CD4-positive, CD25-positive, alpha-beta regulatory T cell (primary cell): Measurements from ENCODE around the gene GP2. TPM values are rescaled to one million over a fixed set of nuclear protein-coding genes. Genes with fewer than 3 reads are reported as not detected.

Experiments used
- ATAC-seq, 2 donors: fragments of 150-1000 bp; cut with Tn5 transposase; one replicate each; pipeline ENCODE4 v1.10.0; 2021; ENCODE audit warnings: low read depth in 2 of 2, moderate number of reproducible peaks in 2 of 2, moderate library complexity in 1 of 2
- DNase-seq, 3 donors: peaks; one replicate each; pipeline versions ENCODE4 v3.0.0 to v3.0.0-alpha.2; 2012 to 2022; ENCODE audit warnings: mixed read lengths in 1 of 3
- H3K27ac ChIP-seq: one replicate; pipeline ENCODE4 v1.7.0; 2013; ENCODE audit warnings: mild to moderate bottlenecking, low read length; ENCODE audit not compliant: insufficient read depth, poor library complexity, severe bottlenecking
- H3K27me3 ChIP-seq: one replicate; pipeline ENCODE4 v1.7.0; 2013; ENCODE audit warnings: low read length; ENCODE audit not compliant: control insufficient read depth, insufficient read depth
- H3K36me3 ChIP-seq: one replicate; pipeline ENCODE4 v1.7.0; 2013; ENCODE audit warnings: mild to moderate bottlenecking, low read length, moderate library complexity; ENCODE audit not compliant: control insufficient read depth, insufficient read depth
- H3K4me1 ChIP-seq: 2 replicates; pipeline ENCODE4 v1.7.0; 2013; ENCODE audit warnings: mild to moderate bottlenecking, low read length; ENCODE audit not compliant: insufficient read depth, control insufficient read depth, poor library complexity, severe bottlenecking
- H3K4me3 ChIP-seq: one replicate; pipeline ENCODE4 v1.7.0; 2013; ENCODE audit warnings: low read depth, mild to moderate bottlenecking, low read length, moderate library complexity
- H3K9me3 ChIP-seq, 2 experiments: 1 replicate in 1 of 2; 2 replicates in 1 of 2; pipeline ENCODE4 v1.7.0; 2013; ENCODE audit warnings: low read length in 2 of 2, mild to moderate bottlenecking in 1 of 2, moderate library complexity in 1 of 2; ENCODE audit not compliant: control insufficient read depth in 2 of 2
- H3K27ac Mint-ChIP-seq, 3 donors: one replicate each; pipeline ENCODE4 v1.8.0; 2020 to 2022; ENCODE audit warnings: mild to moderate bottlenecking in 3 of 3, mixed read lengths in 3 of 3, moderate library complexity in 2 of 3
- H3K27me3 Mint-ChIP-seq: one replicate; pipeline ENCODE4 v1.8.0; 2022; ENCODE audit warnings: mild to moderate bottlenecking, mixed read lengths
- H3K36me3 Mint-ChIP-seq: one replicate; pipeline ENCODE4 v1.8.0; 2020; ENCODE audit warnings: mixed read lengths
- H3K4me1 Mint-ChIP-seq, 4 donors: one replicate each; pipeline ENCODE4 v1.8.0; 2020 to 2022; ENCODE audit warnings: mixed read lengths in 4 of 4, mild to moderate bottlenecking in 1 of 4
- H3K4me3 Mint-ChIP-seq, 4 donors: one replicate each; pipeline ENCODE4 v1.8.0; 2020 to 2022; ENCODE audit warnings: mild to moderate bottlenecking in 4 of 4, mixed read lengths in 4 of 4, moderate library complexity in 3 of 4
- H3K9me3 Mint-ChIP-seq, 7 donors: one replicate each; pipeline ENCODE4 v1.8.0; 2020 to 2022; ENCODE audit warnings: mixed read lengths in 7 of 7, mild to moderate bottlenecking in 3 of 7, moderate library complexity in 2 of 7
- polyA plus RNA-seq, 4 donors: library from polyadenylated mRNA; unstranded; fragments of 300-500 nt; fragmentation: Illumina TruSeq; gene quantifications; one replicate each; pipeline ENCODE4 v1.2.3, GENCODE V29; 2021
- total RNA-seq: library from RNA; stranded (reverse); gene quantifications from one replicate; pipeline ENCODE4 v1.2.3, GENCODE V29; 2022

Gene GP2
- total and polyA plus RNA-seq, 5 donors from 2014 or later: not detected

DNA sequence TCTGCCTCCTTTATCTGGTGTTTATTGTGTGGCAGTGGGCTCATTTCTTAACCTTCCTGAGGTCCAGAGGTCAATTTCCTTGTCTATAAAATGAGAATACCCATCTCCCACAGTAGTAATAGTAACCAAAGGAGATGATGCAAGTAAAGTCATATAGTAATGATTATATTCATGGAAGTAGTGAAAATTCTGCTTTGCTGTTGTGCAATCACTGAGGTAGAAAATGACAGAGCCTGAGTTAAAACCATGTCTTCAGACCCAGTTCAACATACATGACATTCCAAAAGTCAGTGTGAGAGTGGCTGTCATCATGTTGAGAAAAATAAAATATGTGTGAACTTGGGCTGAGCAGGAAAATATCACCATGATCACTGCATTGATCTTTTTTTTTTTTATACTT, 26.1 kb upstream of the GP2 start:
- ATAC-seq (no peak), DNase-seq (no peak)
- no peaks in the 10 kb centered on the region for H3K4me1 ChIP-seq
- Mint-ChIP-seq H3K4me3 (no peak overlapping the region), H3K36me3 (no peaks in the 10 kb centered on the region), H3K4me1 (no peaks in the 10 kb centered on the region), H3K9me3 (peaks cover 0 to 4% (median 2%) of the 10 kb centered on the region in 7 donors), H3K27me3 (peaks cover 11% of the 10 kb centered on the region), H3K27ac (no peak overlapping the region)
- H3K4me3 ChIP-seq: no peak overlapping the region
- no peaks in the 10 kb centered on the region for H3K9me3 ChIP-seq
- no peaks in the 10 kb centered on the region for H3K36me3 ChIP-seq
- no peak overlapping the region for H3K27ac ChIP-seq
- no peaks in the 10 kb centered on the region for H3K27me3 ChIP-seq

GRCh38 chr16:20352615-20353014, 25.3 kb upstream of the GP2 start, which contains the start of gene UMOD:
Gene UMOD (minus strand): TSS chr16:20352715. CDS start chr16:20350737, 1,978 bp downstream.
- peaks cover 11% of the 10 kb centered on the region for H3K27me3 Mint-ChIP-seq
- Histone ChIP-seq H3K9me3 (no peaks in the 10 kb centered on the region), H3K36me3 (no peaks in the 10 kb centered on the region), H3K27me3 (no peaks in the 10 kb centered on the region), H3K4me1 (no peaks in the 10 kb centered on the region), H3K27ac (no peak within 1 kb of the TSS), H3K4me3 (no peak within 1 kb of the TSS)
- ATAC-seq (no peak), DNase-seq (no peak)
- H3K36me3 Mint-ChIP-seq: no peaks in the 10 kb centered on the region
- no peaks in the 10 kb centered on the region for H3K4me1 Mint-ChIP-seq
- H3K4me3 Mint-ChIP-seq: no peak within 1 kb of the TSS
- H3K9me3 Mint-ChIP-seq: peaks cover 0 to 4% (median 2%) of the 10 kb centered on the region in 7 donors
- peak within 1 kb of the TSS in 1 of 3 donors; percentile 23 for H3K27ac Mint-ChIP-seq

DNA sequence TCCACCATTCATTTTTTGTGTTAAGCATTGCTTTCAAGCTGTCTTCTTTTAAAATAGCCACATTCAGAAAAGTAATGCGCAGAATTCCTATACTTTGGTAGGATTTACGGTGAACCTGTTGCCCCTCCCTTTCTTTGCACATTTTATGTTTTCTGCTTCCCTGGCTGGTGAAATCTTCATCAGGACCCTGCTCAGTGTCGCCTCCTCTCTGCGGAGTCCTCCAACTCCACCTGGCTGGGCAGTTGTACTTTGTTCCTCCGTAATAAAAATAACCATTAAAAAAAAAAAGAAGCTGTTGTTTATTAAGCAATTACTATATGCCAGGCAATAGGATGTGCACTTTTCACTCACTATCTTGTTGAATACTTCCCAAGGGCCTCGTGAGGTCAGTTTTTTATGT, 22.3 kb upstream of the GP2 start:
- Mint-ChIP-seq H3K4me3 (no peak overlapping the region), H3K4me1 (peaks cover 0 to 1% (median 0%) of the 10 kb centered on the region in 4 donors), H3K36me3 (no peaks in the 10 kb centered on the region), H3K27me3 (peaks cover 2% of the 10 kb centered on the region), H3K27ac (no peak overlapping the region), H3K9me3 (peaks cover 0 to 2% (median 0%) of the 10 kb centered on the region in 7 donors)
- DNase-seq: no peak
- Histone ChIP-seq H3K27ac (no peak overlapping the region), H3K4me1 (no peaks in the 10 kb centered on the region), H3K36me3 (no peaks in the 10 kb centered on the region), H3K27me3 (no peaks in the 10 kb centered on the region), H3K9me3 (no peaks in the 10 kb centered on the region), H3K4me3 (no peak overlapping the region)
- ATAC-seq: no peak

- H3K4me1 Mint-ChIP-seq: peaks cover 0 to 1% (median 0%) of the 10 kb centered on the region in 4 donors
- no peak overlapping the region for H3K4me3 ChIP-seq
- no peak overlapping the region for H3K4me3 Mint-ChIP-seq
- no peak overlapping the region for H3K27ac Mint-ChIP-seq
- no peaks in the 10 kb centered on the region for H3K36me3 Mint-ChIP-seq
- no peaks in the 10 kb centered on the region for H3K27me3 ChIP-seq
- H3K4me1 ChIP-seq: no peaks in the 10 kb centered on the region
- DNase-seq (no peak), ATAC-seq (no peak)
- no peaks in the 10 kb centered on the region for H3K36me3 ChIP-seq
- H3K9me3 Mint-ChIP-seq: peaks cover 0 to 2% (median 0%) of the 10 kb centered on the region in 7 donors
- H3K27me3 Mint-ChIP-seq: no peaks in the 10 kb centered on the region
- H3K27ac ChIP-seq: no peak overlapping the region
- H3K9me3 ChIP-seq: no peaks in the 10 kb centered on the region
Observed at GRCh38 chr16:20348365-20349185, 21.3 kb upstream of the GP2 start.

GRCh38 chr16:20347666-20348364, 20.5 kb upstream of the GP2 start:
- no peak overlapping the region for H3K27ac Mint-ChIP-seq
- Histone ChIP-seq H3K4me1 (no peaks in the 10 kb centered on the region), H3K36me3 (no peaks in the 10 kb centered on the region), H3K4me3 (no peak overlapping the region), H3K9me3 (no peaks in the 10 kb centered on the region), H3K27me3 (no peaks in the 10 kb centered on the region), H3K27ac (no peak overlapping the region)
- peaks cover 0 to 1% (median 0%) of the 10 kb centered on the region in 4 donors for H3K4me1 Mint-ChIP-seq
- no peaks in the 10 kb centered on the region for H3K27me3 Mint-ChIP-seq
- H3K4me3 Mint-ChIP-seq: no peak overlapping the region
- no peak for DNase-seq
- H3K9me3 Mint-ChIP-seq: peaks cover 0 to 2% (median 0%) of the 10 kb centered on the region in 7 donors
- no peaks in the 10 kb centered on the region for H3K36me3 Mint-ChIP-seq
- no peak for ATAC-seq

DNA sequence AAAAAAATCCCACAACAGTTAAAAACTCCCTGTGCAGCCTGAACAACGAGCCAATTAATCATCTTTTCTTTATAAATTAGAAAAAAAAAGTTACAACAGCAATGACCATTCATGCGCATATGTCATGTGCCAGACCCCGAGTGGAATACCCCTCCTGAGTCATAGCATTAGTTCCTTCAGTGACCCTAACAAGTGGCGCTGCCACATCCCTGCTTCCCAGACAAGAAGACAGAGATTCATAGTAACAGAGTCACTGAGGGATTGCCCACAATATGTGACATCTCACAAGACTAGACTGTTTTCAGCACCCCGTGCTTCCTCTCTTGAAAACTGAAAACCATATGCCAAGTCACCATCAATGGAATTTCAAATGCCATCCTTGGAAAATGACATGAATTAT, 17.3 kb upstream of the GP2 start:
- DNase-seq (no peak), ATAC-seq (no peak)
- Mint-ChIP-seq H3K36me3 (no peaks in the 10 kb centered on the region), H3K9me3 (peaks cover 0 to 2% (median 0%) of the 10 kb centered on the region in 7 donors), H3K4me1 (peaks cover 0 to 1% (median 0%) of the 10 kb centered on the region in 4 donors), H3K27me3 (no peaks in the 10 kb centered on the region), H3K4me3 (no peak overlapping the region), H3K27ac (no peak overlapping the region)
- no peaks in the 10 kb centered on the region for H3K27me3 ChIP-seq
- no peaks in the 10 kb centered on the region for H3K4me1 ChIP-seq
- no peaks in the 10 kb centered on the region for H3K9me3 ChIP-seq
- no peak overlapping the region for H3K4me3 ChIP-seq
- H3K27ac ChIP-seq: no peak overlapping the region
- H3K36me3 ChIP-seq: no peaks in the 10 kb centered on the region

DNA sequence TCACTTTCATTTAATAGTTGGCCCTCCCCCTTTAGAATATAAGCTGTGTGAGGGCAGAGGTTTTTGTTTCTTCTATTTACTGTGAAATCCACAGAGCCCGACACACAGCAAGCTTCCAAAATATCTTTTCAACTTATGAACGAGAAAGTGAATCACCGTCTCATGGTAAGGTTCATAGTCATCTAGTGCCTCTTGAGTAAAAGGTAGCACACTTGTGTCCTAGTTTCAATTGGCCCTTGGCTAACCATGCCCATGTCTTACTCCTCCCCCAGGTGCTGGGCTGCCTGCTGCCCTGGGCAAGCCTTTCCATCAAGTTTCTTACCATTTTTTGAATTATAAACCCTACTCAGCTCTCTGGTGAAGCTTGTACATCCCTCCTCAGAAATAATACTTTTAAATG, 12.4 kb upstream of the GP2 start:
- Mint-ChIP-seq H3K9me3 (peaks cover 0 to 3% (median 0%) of the 10 kb centered on the region in 7 donors), H3K4me1 (no peaks in the 10 kb centered on the region), H3K27ac (no peak overlapping the region), H3K27me3 (no peaks in the 10 kb centered on the region), H3K36me3 (no peaks in the 10 kb centered on the region), H3K4me3 (no peak overlapping the region)
- Histone ChIP-seq H3K9me3 (no peaks in the 10 kb centered on the region), H3K36me3 (no peaks in the 10 kb centered on the region), H3K27ac (no peak overlapping the region), H3K27me3 (no peaks in the 10 kb centered on the region), H3K4me3 (no peak overlapping the region), H3K4me1 (no peaks in the 10 kb centered on the region)
- ATAC-seq (no peak), DNase-seq (no peak)
